ENCODE measurements around the gene NXN.
"Not testable (repeated sequence)": the region's sequence is repeated elsewhere in the genome, so short reads cannot be mapped to it uniquely, and the experiment has no call there.

The NXN gene

DNA sequence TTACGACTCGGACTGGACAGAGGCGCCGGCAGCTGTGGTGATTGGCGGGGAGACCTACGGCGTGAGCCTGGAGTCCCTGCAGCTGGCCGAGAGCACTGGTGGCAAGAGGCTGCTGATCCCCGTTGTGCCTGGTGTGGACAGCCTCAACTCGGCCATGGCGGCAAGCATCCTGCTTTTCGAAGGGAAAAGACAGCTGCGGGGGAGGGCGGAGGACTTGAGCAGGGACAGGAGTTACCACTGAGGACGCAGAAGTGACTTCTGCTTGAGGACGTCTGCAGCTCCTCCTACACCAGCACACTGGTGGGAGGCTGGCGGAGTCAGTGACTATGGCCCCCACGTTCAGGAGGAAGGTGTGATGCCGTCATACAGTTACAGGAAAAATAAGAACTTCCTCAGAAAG lies 187.7 kb downstream of the NXN start:
- DNase-seq, result no peak

DNA sequence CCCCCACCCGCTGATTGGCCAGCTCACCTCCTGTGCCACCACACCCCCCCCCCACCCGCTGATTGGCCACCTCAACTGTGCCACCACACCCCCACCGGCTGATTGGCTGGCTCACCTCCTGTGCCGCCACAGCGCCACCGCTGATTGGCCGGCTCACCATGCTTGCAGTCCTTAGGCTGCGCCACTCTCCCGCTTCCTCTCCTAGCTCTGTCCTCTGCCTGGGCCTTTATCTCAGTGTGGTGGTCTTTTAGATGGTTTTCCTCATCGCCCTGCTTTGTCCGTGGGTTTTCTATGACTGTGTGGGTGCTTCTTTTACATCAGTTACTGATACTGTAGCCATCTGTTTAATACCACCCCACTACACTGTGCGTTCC lies 188.7 kb downstream of the NXN start:
- not testable (repeated sequence) for DNase-seq

DNA sequence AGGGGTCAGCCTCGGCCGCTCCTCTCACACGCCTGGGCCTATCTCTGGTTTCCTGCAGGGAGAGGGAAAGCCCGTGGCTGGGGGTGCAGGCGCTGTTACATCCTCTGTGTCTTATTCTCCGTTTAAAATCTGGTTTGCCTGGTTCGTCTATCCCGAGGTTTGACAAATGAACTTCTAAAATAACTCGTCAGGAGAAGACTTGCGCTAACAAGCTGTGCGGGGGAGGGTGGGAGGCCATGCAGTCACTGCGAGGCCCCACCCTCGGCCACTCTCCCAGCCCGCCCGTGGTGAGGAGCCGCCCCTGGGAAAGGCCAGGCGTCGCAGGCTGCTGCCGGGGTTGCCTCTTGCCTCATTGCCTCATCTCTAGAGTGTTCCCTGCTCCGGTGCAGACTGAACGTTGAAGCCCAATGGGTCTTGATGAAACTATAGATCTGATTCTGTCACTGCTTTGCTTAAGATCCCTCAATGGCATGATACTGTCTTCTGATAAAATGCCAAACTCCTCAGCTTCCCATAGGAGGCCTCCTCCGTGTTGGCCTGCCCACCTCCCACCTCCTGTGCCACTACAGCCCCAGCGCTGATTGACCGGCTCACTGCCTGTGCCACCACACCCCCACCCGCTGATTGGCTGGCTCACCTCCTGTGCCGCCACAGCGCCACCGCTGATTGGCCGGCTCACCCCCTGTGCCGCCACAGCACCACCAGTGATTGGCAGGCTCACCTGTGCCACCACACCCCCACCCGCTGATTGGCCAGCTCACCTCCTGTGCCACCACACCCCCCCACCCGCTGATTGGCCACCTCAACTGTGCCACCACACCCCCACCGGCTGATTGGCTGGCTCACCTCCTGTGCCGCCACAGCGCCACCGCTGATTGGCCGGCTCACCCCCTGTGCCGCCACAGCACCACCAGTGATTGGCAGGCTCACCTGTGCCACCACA lies 189.4 kb downstream of the NXN start:
- not testable (repeated sequence) for DNase-seq

DNA sequence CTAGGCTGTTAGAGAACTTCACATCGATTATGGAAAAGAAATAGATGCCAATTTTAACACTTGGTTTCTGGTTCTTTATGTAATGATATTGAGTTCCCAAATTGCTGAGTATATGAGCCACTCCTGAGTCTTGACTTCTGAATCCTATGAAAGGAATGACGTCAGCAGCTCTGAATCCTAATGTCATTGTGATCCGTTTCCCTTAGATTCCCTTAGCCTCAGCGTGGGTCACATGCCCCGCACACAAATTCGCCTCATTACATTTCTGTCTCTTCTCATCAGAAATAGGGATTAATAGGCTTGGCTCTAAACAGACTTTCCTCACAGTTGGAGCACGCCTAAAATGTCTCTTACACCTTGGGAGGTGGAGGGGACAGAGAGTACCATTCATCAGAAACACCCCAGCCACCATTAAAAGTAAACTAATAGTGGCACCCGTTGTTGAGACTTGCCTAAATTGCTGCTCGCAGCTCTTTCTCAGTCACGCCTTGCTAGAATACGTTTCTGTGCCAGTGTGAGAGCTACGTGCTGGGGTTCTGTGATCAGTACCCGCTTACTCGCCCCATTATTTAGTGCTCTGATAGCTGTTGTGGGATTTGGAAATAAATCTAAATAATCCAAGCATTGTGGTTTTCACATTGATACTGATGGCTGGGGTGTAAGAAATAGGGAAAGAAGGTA lies 190.3 kb downstream of the NXN start:
- no peak for DNase-seq

DNA sequence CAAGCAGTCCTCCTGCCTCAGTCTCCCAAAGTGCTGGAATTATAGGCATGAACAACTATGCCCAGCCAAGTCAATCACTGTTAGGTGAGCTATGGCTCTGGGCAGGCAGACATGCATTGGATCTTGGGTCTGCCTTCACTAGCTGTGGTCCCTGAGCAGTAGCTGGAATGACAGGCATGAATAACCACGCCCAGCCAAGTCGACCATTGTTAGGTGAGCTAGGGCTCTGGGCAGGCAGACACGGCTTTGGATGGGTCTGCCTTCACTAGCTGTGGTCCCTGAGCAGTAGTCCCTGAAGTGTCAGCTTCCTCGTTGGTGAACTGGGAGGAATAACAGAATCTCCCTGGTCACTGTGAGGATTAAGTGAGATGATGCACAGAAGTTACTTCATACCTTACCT lies 191.0 kb downstream of the NXN start:
- DNase-seq, result no peak

DNA sequence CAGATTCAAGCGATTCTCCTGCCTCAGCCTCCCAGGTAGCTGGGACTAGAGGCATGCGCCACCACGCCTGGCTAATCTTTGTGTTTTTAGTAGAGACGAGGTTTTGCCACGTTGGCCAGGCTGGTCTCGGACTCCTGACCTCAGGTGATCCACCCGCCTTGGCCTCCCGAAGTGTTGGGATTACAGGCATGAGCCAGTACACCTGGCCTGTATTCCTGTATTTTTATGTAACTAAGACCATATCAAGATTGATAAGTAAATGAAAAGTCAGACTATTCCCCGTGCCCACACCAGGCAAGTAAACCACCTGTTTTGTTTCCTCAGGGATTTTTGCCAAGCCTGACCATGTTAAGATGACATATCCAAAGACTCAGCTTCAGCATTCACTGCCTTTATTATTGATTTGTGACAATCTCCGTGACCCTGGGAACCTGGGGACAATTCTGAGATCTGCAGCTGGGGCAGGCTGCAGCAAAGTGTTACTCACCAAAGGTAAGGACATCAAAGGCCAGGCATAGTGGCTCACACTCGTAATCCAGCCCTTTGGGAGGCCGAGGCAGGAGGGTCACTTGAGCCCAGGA lies 191.8 kb downstream of the NXN start:
- no peak for DNase-seq

DNA sequence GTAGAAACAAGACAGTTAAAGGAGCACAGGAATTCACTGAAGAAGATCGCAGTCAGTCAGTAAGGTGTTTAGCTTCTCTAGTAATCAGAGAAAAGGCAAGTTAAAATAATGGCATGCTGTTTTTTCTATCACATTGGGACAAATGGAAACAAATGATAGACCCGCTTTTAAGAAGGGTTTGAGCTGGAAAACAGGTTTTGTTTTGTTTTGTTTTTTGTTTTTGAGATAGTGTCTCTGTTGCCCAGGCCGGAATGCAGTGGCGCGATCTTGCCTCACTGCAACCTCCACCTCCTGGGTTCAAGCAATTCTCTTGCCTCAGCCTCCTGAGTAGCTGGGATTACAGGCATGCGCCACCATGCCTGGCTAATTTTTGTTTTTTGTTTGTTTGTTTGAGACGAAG lies 193.7 kb downstream of the NXN start:
- DNase-seq, result not testable (repeated sequence)

DNA sequence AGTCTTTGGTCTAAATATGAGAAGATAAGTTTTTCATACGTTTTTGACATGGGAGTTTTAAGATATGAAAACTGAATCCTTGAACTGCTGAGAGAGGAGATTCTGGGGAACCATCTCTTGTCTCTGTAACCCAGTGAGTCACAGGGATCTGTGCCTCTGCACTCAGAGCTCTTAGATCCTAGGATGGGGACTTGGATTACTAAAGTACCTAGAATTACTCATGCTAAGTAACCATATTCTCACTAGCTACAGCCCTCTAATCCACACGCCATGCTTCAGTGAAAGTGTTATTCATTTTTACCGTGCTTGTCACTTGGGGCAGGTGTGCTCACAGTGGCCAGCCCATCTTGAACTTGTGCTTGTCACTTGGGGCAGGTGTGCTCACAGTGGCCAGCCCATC lies 195.4 kb downstream of the NXN start:
- no peak for DNase-seq

DNA sequence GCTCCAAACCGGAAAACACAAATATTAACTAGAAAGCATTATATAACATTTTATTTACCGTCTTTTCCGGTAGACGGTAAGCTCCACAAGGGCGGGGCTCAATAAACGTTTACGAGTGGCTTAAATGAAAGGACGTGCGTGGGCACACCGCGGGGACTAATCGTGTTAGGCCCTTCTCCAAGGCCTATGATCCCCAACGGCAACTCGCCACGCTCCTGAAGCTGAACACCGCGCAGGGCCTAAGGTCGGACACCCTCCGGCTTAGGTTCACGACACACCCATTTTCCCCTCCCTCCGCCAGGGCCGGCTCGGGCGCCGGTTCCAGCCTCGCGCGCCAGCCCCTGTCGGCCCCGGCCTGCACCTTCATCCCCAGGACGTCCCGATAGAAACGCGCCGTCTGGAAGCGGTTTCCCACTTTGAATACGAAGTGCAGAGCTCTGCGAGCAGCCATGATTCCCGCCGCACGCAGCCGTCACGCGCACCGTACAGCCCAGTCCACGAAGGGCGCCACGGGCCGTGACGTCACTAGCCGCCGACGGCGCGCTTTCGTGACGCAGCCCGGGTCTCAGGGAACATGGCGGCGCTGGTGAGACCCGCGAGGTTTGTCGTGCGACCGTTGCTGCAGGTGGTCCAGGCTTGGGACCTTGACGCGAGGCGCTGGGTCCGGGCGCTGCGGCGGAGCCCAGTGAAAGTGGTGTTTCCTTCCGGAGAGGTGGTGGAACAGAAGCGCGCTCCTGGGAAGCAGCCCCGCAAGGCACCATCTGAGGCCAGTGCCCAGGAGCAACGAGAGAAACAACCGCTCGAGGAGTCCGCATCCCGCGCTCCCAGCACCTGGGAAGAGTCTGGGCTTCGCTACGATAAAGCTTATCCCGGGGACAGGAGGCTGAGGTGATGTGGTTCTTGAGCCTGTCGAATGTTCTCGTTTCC lies 197.5 kb downstream of the NXN start, which contains the start of the genes GLOD4 and MRM3:
Gene GLOD4, minus strand, starts transcription at position 476 of the 927 bp plus-strand sequence. Its CDS starts 25 bp downstream, at position 451.
Gene MRM3, plus strand, starts transcription at position 549 of the 927 bp plus-strand sequence. Its CDS starts 26 bp downstream, at position 575.
- DNase-seq, result peak; percentile 65 to 83

DNA sequence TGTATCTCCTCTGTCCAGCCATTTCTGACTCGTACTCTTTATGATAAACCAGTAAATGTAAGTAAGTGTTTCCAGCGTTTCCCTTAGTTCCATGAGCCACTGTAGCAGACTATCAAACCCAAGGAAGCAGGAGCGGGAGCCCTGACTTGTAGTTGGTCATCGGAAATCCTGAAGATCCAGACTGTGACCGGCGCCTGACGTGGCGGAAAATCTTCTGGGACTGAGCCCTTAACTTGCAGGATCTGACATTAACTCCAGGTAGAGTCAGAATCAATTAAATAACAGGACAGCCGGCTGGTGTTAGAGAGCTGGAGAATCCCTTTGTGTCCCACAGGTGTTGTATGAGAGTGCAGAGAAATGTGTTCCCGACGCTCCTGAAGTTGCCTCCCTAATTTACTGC lies 201.5 kb downstream of the NXN start:
- no peak for DNase-seq

DNA sequence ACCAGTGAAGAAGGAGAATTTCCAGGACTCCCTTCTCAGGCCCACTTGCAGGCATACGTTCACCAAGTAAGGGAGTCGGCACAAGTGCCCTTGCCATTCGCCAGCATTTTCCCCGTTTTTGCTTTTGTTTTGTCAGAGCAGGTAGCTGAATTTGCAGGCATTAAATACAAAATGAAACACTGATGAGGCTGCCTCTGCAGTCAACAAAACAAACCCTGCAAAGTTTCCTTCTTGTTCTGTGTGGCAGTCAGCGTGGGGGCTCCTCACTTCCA lies 205.3 kb downstream of the NXN start:
- DNase-seq, result no peak

DNA sequence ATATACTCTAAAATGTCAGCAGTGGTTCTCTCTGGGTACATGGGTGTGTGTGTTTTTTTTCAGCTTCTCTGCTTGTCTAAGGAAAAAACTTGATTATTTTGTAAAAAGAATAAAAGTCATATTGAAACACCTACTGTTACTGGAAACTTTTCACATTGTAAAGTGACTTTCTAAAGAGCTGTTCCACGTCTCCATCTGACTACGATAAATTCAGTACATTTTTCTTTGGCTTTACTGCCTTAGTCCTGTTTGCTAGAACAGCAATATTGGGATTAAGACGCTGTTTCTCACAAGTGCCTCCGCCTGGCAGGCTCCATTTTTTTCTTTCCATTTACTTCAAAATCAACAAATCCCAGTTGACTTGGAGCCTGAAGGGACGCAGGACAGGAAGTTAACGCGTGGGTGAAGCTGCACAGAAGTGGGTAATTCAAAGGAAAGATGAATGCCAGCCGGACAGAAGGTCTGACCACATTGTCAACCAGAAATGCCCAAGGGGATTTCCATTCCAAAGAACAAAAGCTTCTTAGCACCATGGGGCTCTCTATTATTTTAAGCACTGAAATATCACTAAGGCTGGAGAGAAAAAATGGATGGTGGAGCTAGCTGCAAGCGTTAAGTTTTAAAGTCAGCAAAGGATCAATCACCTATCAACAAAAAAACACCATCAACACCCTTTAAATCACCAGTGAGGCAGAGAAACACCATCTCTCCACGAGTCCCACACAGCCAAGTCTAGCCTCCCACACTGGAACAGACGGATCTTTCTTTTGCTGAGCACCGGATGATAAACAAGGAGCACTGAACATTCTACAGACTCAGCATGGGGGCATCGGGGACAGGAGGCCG lies 205.9 kb downstream of the NXN start:
- DNase-seq, result no peak

DNA sequence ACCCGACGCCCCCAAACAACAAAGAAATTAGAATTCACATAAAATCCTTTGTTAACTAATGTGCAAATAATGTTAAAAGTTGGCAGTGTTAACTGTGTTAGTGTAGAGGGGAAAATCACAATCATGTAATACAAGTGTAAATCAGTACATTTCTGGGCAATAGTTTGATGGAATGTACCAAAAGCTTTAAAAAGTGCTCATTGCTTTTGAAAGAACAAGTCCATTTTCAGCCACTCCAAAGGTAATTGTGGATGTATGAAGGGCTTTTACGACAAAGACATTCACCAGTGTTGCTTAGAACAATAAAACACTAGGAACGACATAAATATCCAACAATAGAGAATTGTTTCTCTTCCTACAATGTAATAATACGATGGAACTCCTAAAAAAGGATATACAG lies 206.6 kb downstream of the NXN start:
- DNase-seq, result no peak

DNA sequence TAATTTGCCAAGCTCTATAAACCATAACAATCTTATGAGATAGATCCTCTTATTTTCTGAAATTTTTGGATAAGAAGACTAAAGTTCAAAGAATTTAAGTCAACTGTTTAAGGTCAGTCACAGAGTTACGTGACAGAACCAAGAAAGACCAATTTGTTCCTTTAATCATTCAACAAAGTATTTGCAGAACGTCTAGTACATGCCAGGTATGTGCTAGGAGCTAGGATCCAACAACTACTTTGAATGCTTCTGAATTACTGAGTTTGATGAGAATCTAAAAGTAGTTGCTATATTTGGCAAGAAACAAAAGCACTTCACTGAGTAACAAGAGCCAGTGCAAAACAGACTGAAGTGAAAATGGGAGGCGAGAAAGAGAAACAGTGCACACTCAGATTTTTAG lies 212.5 kb downstream of the NXN start:
- DNase-seq, result no peak

DNA sequence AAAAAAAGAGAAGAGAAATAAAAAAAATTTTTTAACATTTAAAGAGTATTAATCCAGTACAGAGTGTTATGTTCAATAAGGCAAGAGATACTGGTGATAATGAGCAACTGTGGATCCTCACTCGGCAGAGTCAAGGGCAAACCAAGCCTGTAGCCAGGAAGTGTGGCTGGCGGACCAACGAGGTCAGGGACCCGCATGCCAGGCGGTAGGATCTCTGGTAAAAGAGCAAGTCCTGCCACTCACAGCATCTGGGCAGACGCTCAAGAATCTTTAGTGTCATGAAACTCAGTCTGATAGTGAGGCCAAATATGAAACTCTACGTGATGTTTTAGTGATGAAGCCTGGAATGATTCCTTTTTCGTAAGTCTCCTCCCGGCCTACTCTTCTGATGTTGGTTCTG lies 219.2 kb downstream of the NXN start:
- DNase-seq, result no peak

DNA sequence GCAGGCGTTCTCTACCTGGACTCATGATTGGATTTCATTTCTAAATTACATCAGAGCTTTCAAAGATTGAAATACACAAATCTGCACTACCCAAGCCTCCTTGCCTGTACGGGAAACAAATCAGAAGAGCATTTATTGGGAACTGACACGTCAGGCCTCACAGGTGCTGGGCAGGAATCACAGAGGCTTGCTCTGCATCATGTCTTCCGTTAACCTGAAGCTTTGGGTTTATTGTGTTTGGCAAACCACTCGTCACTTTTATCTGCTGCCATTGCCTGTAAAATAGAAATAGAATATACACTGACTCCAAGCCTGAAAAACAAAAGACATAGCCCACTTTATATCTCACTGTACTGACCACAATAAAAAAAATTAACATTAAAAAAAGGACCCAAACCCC lies 219.6 kb downstream of the NXN start:
- DNase-seq, result no peak

DNA sequence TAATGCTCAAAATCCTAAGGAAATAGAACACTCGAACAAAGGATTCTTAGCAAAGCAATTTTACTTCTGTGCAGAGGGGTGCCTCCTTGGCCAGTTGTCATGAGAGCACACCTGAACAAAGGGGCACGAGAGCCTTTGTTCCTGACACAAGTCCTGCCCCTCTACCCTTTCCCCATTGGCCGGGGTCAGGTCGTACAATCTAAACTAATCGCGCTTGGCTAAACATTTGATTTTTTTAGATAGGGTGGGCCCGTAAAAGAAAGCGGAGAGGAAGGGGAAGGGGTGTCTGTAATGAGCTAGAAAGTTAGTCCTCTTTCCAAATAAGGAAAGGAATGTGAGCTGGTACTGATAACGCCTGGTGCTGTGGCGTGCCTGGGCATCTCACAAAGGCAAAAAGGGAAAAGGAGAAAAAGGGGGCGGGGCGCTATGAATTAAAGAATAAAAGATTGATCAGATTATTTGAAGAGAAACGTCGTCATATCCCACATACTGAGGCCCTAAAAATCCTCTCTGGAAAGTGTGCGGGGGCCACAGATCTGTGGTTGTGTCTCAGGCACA lies 223.5 kb downstream of the NXN start:
- DNase-seq, result not testable (repeated sequence)

DNA sequence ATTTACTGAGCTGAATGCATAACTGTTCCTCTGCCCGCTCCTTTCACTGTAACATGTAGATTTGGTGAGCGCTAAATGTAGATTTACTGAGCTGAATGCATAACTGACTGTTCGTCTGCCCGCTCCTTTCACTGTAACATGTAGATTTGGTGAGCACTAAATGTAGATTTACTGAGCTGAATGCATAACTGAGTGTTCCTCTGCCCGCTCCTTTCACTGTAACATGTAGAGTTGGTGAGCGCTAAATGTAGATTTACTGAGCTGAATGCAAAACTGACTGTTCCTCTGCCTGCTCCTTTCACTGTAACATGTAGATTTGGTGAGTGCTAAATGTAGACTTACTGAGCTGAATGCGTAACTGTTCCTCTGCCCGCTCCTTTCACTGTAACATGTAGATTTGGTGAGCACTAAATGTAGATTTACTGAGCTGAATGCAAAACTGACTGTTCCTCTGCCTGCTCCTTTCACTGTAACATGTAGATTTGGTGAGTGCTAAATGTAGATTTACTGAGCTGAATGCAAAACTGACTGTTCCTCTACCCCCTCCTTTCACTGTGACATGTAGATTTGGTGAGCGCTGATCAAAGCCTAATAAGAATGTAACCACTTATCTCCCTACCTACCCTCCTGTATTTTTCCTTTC lies 224.1 kb downstream of the NXN start:
- DNase-seq, result not testable (repeated sequence)

DNA sequence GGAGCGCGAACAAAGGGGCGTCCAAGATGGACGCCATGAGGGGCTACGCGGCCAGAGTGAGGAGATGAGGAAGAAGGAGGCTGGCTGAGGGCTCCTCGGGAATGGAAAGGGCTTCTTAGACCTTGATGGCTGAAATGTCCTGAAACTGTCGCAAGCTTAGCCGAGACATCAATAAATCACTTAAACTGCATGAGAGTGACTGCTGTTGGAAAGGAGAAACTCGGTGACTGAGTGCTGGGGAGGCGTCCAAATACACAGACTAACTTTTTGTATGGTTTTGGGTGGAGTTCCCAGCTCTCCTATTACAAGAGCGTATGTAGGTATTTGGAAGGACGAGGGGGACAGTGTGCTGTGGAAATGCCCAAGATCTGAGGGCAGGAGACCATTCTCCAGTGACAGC lies 226.2 kb downstream of the NXN start:
- DNase-seq, result no peak

DNA sequence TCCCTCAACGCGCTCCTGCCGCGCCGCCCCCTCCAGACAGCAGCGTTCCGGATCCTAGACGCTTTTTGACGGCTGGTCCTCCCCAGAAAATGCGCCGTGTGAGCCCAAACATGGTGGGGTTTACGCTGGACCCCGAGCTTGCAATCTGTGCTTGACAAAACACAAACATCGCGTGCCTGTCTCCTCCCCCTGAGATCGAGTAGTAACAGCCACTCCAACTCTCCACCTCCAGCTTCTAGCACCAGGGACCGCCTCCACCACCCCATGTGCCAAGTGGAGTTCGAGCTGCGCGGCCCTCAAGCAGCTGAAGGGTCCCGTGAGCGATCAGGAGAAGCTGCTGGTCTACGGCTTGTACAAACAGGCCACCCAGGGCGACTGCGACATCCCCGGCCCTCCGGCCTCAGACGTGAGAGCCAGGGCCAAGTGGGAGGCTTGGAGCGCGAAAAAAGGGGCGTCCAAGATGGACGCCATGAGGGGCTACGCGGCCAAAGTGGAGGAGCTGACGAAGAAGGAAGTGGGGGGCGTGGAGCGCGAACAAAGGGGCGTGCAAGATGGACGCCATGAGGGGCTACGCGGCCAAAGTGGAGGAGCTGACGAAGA lies 226.9 kb downstream of the NXN start:
- DNase-seq, result peak; percentile 38 to 41

Data from NCI-H526 (cell line).